ENCODE data around the gene PYCR2.

Gene PYCR2

DNA sequence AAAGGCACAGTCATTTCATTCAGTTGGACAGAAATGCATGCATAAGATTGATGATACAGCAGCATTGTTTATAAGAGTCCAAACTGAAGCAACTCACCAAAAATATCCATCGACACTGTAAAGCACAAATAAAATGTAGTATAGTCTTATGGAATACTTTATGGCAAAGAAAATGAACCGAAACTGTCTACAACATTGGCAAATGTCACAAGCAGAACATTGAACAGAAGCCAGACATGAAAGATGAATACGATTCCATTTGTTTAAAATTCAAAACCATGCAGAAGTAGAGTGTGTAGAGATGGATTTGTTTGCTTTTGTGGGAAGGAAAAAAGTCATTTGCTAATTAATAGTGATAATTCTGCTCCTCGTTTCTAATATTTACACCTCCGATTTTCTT, 27.6 kb downstream of the PYCR2 start:
- Histone ChIP-seq H3K27ac (ENCODE audit: insufficient read depth in 1 of 2, low read depth in 1 of 2, low read length in 2 of 2, poor library complexity in 1 of 2, severe bottlenecking in 2 of 2) (no peak overlapping the region), H3K9me3 (ENCODE audit: control extremely low read depth in 1 of 5, control insufficient read depth in 4 of 5, insufficient read depth in 2 of 5, low read depth in 1 of 5, low read length in 4 of 5) (no peaks in the 10 kb centered on the region), H3K4me3 (ENCODE audit: control insufficient read depth in 1 of 7, extremely low read depth in 1 of 7, insufficient read depth in 4 of 7, low read depth in 2 of 7, low read length in 6 of 7) (no peak overlapping the region), H3K4me1 (ENCODE audit: control extremely low read depth in 1 of 4, control insufficient read depth in 4 of 4, insufficient read depth in 4 of 4, low read length in 3 of 4) (peaks cover 0 to 16% (median 9%) of the 10 kb centered on the region in 4 experiments), H3K27me3 (replicated peaks in 2 of 5; ENCODE audit: control insufficient read depth in 4 of 5, insufficient read depth in 5 of 5, low read length in 4 of 5) (no peaks in the 10 kb centered on the region), H3K36me3 (ENCODE audit: control insufficient read depth in 4 of 4, insufficient read depth in 4 of 4, low read length in 3 of 4) (no peaks in the 10 kb centered on the region)
- 100% methylated on average over 2 of the region's 5 CpGs for WGBS (ENCODE audit: insufficient coverage)
- no peak for DNase-seq
- ChIA-PET CTCF (interaction anchor here (1.2 to 1.7 kb wide), 2 partner anchors 13 to 15 kb away, joined by 3 to 4 read pairs; no protein-coding TSS in a partner anchor), POLR2A (no interaction called here)

- WGBS (ENCODE audit: insufficient coverage): 94% methylated on average over 5 of the region's 6 CpGs
- CTCF ChIA-PET: interaction anchor here (1.6 to 2.5 kb wide), 2 partner anchors 10 to 11 kb away, joined by 3 to 5 read pairs; partner anchors contain the start of gene TMEM63A
- POLR2A ChIA-PET: no interaction called here
- no peak for DNase-seq
- H3K9me3 ChIP-seq (ENCODE audit: control extremely low read depth in 1 of 5, control insufficient read depth in 4 of 5, insufficient read depth in 2 of 5, low read depth in 1 of 5, low read length in 4 of 5): no peaks in the 10 kb centered on the region
- no peaks in the 10 kb centered on the region for H3K27me3 ChIP-seq (replicated peaks in 2 of 5; ENCODE audit: control insufficient read depth in 4 of 5, insufficient read depth in 5 of 5, low read length in 4 of 5)
- no peak overlapping the region for H3K27ac ChIP-seq (ENCODE audit: insufficient read depth in 1 of 2, low read depth in 1 of 2, low read length in 2 of 2, poor library complexity in 1 of 2, severe bottlenecking in 2 of 2)
- H3K4me3 ChIP-seq (ENCODE audit: control insufficient read depth in 1 of 7, extremely low read depth in 1 of 7, insufficient read depth in 4 of 7, low read depth in 2 of 7, low read length in 6 of 7): no peak overlapping the region
- H3K36me3 ChIP-seq (ENCODE audit: control insufficient read depth in 4 of 4, insufficient read depth in 4 of 4, low read length in 3 of 4): no peaks in the 10 kb centered on the region
- H3K4me1 ChIP-seq (ENCODE audit: control extremely low read depth in 1 of 4, control insufficient read depth in 4 of 4, insufficient read depth in 4 of 4, low read length in 3 of 4): peaks cover 0 to 8% (median 6%) of the 10 kb centered on the region in 4 experiments
These were observed 31.7 kb downstream of the PYCR2 start for GRCh38 chr1:225892307-225892706.

GRCh38 chr1:225891229-225891972, 32.6 kb downstream of the PYCR2 start:
- CTCF ChIA-PET: interaction anchor here (1.3 to 2.5 kb wide), 3 partner anchors 9 to 71 kb away, joined by 3 to 5 read pairs (median 3); partner anchors contain the start of gene TMEM63A
- Histone ChIP-seq H3K27me3 (replicated peaks in 2 of 5; ENCODE audit: control insufficient read depth in 4 of 5, insufficient read depth in 5 of 5, low read length in 4 of 5) (peaks cover 0 to 3% (median 1%) of the 10 kb centered on the region in 5 experiments), H3K9me3 (ENCODE audit: control extremely low read depth in 1 of 5, control insufficient read depth in 4 of 5, insufficient read depth in 2 of 5, low read depth in 1 of 5, low read length in 4 of 5) (no peaks in the 10 kb centered on the region), H3K36me3 (ENCODE audit: control insufficient read depth in 4 of 4, insufficient read depth in 4 of 4, low read length in 3 of 4) (no peaks in the 10 kb centered on the region), H3K4me1 (ENCODE audit: control extremely low read depth in 1 of 4, control insufficient read depth in 4 of 4, insufficient read depth in 4 of 4, low read length in 3 of 4) (no peaks in the 10 kb centered on the region), H3K27ac (ENCODE audit: insufficient read depth in 1 of 2, low read depth in 1 of 2, low read length in 2 of 2, poor library complexity in 1 of 2, severe bottlenecking in 2 of 2) (no peak overlapping the region), H3K4me3 (ENCODE audit: control insufficient read depth in 1 of 7, extremely low read depth in 1 of 7, insufficient read depth in 4 of 7, low read depth in 2 of 7, low read length in 6 of 7) (no peak overlapping the region)
- DNase-seq: no peak
- WGBS (ENCODE audit: insufficient coverage): over 99% methylated on average over 12 of the region's 14 CpGs
- POLR2A ChIA-PET: no interaction called here

DNA sequence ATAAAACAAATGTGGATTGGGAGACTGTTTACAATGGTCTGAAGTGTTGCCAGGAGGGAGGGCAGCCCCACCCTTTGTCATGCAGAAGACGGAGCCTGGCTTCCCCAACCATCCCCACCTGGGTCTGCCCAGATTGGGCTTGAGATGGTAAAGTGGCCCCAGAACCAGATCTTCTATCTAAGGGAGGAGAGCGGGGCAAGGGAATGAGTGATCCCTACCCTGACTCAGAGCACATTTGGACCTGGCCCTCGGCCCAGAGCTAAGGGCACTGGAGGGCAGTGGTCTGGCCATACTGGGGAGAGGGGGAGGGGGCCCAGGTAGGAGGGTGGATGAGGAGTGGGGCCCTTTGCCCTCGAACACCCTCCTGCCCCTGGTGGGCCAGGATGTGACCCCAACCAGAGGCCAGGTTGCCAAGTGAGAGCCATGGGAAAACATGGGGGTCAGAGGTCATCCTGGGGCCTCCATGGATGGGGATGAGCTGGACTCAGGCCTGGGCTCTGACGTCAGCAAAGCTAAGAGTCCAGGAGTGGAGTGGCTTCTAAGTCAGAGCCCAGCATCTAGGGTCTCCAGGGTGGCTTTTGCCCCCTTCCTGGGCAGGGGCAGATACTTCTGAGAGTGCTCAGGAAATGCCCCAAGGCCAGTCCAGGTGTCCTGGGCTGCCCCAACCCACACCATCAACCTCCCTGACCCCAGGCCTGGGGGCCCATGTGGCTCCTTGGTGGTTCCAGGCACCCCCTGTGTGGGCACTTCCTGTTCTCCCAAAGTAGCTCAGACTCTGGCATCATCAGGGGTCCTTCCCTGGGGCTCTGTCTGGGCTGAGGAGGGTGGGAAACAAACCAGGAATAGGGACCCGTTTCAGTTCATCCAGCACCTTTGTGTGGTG, 33.5 kb downstream of the PYCR2 start:
- Histone ChIP-seq H3K4me1 (ENCODE audit: control extremely low read depth in 1 of 4, control insufficient read depth in 4 of 4, insufficient read depth in 4 of 4, low read length in 3 of 4) (no peaks in the 10 kb centered on the region), H3K4me3 (ENCODE audit: control insufficient read depth in 1 of 7, extremely low read depth in 1 of 7, insufficient read depth in 4 of 7, low read depth in 2 of 7, low read length in 6 of 7) (no peak overlapping the region), H3K9me3 (ENCODE audit: control extremely low read depth in 1 of 5, control insufficient read depth in 4 of 5, insufficient read depth in 2 of 5, low read depth in 1 of 5, low read length in 4 of 5) (no peaks in the 10 kb centered on the region), H3K27me3 (replicated peaks in 2 of 5; ENCODE audit: control insufficient read depth in 4 of 5, insufficient read depth in 5 of 5, low read length in 4 of 5) (peaks cover 0 to 3% (median 2%) of the 10 kb centered on the region in 5 experiments), H3K27ac (ENCODE audit: insufficient read depth in 1 of 2, low read depth in 1 of 2, low read length in 2 of 2, poor library complexity in 1 of 2, severe bottlenecking in 2 of 2) (no peak overlapping the region), H3K36me3 (ENCODE audit: control insufficient read depth in 4 of 4, insufficient read depth in 4 of 4, low read length in 3 of 4) (no peaks in the 10 kb centered on the region)
- no peak for DNase-seq
- 93% methylated on average over 6 of the region's 6 CpGs for WGBS (ENCODE audit: insufficient coverage)
- ChIA-PET POLR2A (no interaction called here), CTCF (interaction anchor here (1.3 to 2.5 kb wide), 4 partner anchors 10 to 72 kb away, joined by 3 to 5 read pairs (median 3); no protein-coding TSS in a partner anchor)

DNA sequence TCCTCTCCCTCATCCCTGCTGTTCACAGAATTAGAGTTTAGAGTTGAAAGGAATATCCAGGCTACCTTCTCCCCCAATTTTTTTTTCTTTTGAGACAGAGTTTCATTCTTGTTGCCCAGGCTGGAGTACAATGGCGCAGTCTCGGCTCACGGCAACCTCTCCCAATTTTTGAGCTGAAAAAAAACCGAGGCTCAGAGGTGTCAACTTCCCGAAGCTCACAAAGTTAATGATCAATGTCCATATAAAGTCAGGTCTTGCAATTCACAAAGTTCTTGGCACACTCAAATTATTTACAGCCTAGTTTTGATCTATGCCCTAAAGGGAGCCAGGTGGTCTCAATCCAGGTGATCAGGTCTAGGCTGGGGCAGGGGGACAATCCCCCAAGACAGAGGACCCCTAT, 34.3 kb downstream of the PYCR2 start:
- peaks cover 0 to 3% (median 2%) of the 10 kb centered on the region in 5 experiments for H3K27me3 ChIP-seq (replicated peaks in 2 of 5; ENCODE audit: control insufficient read depth in 4 of 5, insufficient read depth in 5 of 5, low read length in 4 of 5)
- CTCF ChIA-PET: interaction anchor here (0.9 to 2.5 kb wide), 8 partner anchors 9 to 443 kb away, joined by 3 to 8 read pairs (median 3); no protein-coding TSS in a partner anchor
- DNase-seq: no peak
- no peaks in the 10 kb centered on the region for H3K9me3 ChIP-seq (ENCODE audit: control extremely low read depth in 1 of 5, control insufficient read depth in 4 of 5, insufficient read depth in 2 of 5, low read depth in 1 of 5, low read length in 4 of 5)
- H3K4me3 ChIP-seq (ENCODE audit: control insufficient read depth in 1 of 7, extremely low read depth in 1 of 7, insufficient read depth in 4 of 7, low read depth in 2 of 7, low read length in 6 of 7): no peak overlapping the region
- POLR2A ChIA-PET: no interaction called here
- no peak overlapping the region for H3K27ac ChIP-seq (ENCODE audit: insufficient read depth in 1 of 2, low read depth in 1 of 2, low read length in 2 of 2, poor library complexity in 1 of 2, severe bottlenecking in 2 of 2)
- WGBS (ENCODE audit: insufficient coverage): 98% methylated on average over 5 of the region's 5 CpGs
- no peaks in the 10 kb centered on the region for H3K4me1 ChIP-seq (ENCODE audit: control extremely low read depth in 1 of 4, control insufficient read depth in 4 of 4, insufficient read depth in 4 of 4, low read length in 3 of 4)
- no peaks in the 10 kb centered on the region for H3K36me3 ChIP-seq (ENCODE audit: control insufficient read depth in 4 of 4, insufficient read depth in 4 of 4, low read length in 3 of 4)

- Histone ChIP-seq H3K27ac (ENCODE audit: insufficient read depth in 1 of 2, low read depth in 1 of 2, low read length in 2 of 2, poor library complexity in 1 of 2, severe bottlenecking in 2 of 2) (no peak within 1 kb of the TSS), H3K4me1 (ENCODE audit: control extremely low read depth in 1 of 4, control insufficient read depth in 4 of 4, insufficient read depth in 4 of 4, low read length in 3 of 4) (no peaks in the 10 kb centered on the region), H3K36me3 (ENCODE audit: control insufficient read depth in 4 of 4, insufficient read depth in 4 of 4, low read length in 3 of 4) (no peaks in the 10 kb centered on the region), H3K4me3 (ENCODE audit: control insufficient read depth in 1 of 7, extremely low read depth in 1 of 7, insufficient read depth in 4 of 7, low read depth in 2 of 7, low read length in 6 of 7) (no peak within 1 kb of the TSS), H3K9me3 (ENCODE audit: control extremely low read depth in 1 of 5, control insufficient read depth in 4 of 5, insufficient read depth in 2 of 5, low read depth in 1 of 5, low read length in 4 of 5) (no peaks in the 10 kb centered on the region), H3K27me3 (replicated peaks in 2 of 5; ENCODE audit: control insufficient read depth in 4 of 5, insufficient read depth in 5 of 5, low read length in 4 of 5) (peaks cover 0 to 3% (median 2%) of the 10 kb centered on the region in 5 experiments)
- ChIA-PET POLR2A (no interaction called here), CTCF (interaction anchor here (0.8 to 1.3 kb wide), 6 partner anchors 11 to 442 kb away, joined by 3 to 8 read pairs (median 3); no protein-coding TSS in a partner anchor)
- 91% methylated on average over 11 of the region's 11 CpGs for WGBS (ENCODE audit: insufficient coverage)
- DNase-seq: no peak
These were observed 35.0 kb downstream of the PYCR2 start, which contains the start of gene LEFTY1 for GRCh38 chr1:225888898-225889601. LEFTY1 (minus strand) TSS chr1:225889146; CDS start chr1:225889066, 80 bp downstream.
